ENCODE data around the gene APOL4. TPM values are rescaled to one million over a fixed set of nuclear protein-coding genes. Genes with fewer than 3 reads are reported as not detected.
"Not testable (repeated sequence)": the region's sequence is repeated elsewhere in the genome, so short reads cannot be mapped to it uniquely, and the experiment has no call there.

Gene APOL4
- total RNA-seq, 1 donor from 2014 or later: 16.1 TPM

GRCh38 chr22:36206255-36206654, 4.6 kb upstream of the APOL4 start:
- no peak for DNase-seq

DNA sequence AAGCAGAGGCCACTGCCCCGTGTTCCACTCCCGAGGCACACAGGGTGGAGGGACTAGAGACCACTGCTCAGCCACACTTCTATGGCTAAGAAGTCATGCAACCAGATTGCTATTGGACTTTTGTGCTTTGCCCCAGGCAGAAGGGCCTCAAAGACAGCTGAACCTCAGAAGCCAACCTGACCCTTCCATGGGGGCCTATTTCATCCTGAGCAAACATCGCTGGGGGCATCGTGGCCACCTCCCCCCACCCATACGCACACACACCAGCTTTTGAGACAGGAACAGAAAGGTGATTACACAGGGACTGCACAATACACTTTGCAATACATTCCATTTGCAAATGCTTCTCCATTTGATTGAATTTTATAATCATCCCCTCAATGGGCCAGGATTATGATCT, 4.0 kb upstream of the APOL4 start:
- not testable (repeated sequence) for DNase-seq

DNA sequence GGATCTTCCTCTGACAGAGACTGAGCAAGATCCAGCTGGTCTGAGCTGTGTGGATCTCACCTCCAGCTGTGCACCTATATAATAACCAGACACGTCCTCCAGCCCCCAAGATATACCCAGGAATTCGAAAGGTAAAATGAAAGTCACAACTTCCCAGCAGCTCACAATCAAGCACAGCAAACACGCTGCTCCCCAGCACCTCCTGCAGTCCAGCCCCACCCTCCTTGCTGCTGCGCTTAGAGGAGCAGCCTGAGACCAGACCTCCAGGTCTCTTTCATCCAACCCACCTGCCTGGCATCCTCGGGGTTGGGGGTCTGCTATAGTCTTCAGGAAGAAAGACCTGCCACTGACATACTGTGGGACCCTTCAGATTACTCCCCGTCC, 3.0 kb upstream of the APOL4 start:
- no peak for DNase-seq

DNA sequence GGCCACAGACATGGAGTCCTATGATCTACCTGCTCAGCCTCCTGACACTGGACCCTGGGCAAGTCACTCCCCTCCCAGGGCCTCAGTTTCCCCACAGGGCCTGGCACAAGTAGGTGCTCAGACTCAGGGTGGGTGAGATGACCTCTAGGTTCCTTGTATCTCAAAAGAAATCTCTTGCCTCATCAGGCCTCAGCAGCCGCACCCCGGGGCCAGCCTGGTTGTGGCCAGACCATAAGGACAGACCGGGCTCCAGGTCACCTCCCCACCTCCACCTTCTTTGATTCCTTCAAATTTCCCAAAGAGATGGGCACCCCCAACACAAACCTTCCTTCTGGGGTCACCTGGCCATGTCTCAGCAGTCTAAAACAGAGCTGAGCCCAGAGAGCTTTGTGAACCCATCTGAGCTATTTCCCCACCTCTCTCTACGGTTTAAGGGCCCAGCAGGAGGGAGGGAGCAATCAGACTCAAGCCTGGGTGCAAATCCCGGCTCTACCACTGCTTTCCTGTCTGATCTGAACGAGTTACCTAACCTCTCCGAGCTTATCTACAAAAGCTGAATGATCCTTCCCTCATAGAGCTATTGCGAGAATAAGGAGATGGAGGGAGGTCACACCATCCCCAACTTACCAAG, 2.5 kb upstream of the APOL4 start:
- DNase-seq: no peak

- not testable (repeated sequence) for DNase-seq
Measured at GRCh38 chr22:36203441-36203840, 1.8 kb upstream of the APOL4 start.

DNA sequence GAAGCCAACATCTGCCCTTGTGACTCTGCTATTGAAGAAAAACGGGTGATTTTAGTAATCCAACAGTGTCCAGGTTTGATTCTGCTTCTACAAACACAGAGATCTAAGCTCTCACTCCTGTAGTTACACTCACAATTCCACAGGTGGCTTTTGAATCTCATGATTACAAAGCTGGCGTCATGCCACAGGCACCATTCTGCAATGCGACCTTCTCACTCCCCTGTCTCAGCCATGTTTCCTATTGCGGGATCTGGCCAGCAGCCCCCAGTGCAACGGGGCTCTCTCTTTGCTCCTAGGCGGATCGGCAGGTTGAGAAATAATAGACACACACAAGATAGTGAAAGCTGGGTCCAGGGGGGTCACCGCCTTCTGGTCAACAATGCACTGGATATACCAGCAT, 1.3 kb upstream of the APOL4 start:
- not testable (repeated sequence) for DNase-seq

DNA sequence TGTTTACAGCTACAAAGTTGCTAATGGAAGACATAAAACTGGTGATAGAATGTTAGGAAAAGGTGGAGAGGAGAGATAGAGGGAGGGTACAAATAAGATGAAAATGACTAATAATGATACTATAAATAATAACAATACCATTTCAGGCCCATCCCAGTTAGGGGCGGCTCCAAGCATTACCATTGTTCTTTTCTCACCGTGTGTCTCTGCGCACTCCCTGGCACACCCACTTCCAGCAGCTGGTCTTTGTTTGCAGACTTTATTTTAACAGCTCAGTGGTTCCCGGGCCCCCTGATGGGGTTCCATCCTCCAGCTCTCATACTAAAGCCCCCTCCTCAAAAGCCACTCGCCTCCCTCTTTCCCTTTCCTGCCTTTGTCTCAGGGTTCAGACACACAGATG, 584 bp downstream of the APOL4 start:
- DNase-seq: not testable (repeated sequence)

GRCh38 chr22:36199001-36199551, 2.5 kb downstream of the APOL4 start:
- no peak for DNase-seq

GRCh38 chr22:36198536-36198935, 3.1 kb downstream of the APOL4 start:
- DNase-seq: no peak

- DNase-seq: peak; percentile 28
Measured at GRCh38 chr22:36197514-36198146, 4.0 kb downstream of the APOL4 start.

DNA sequence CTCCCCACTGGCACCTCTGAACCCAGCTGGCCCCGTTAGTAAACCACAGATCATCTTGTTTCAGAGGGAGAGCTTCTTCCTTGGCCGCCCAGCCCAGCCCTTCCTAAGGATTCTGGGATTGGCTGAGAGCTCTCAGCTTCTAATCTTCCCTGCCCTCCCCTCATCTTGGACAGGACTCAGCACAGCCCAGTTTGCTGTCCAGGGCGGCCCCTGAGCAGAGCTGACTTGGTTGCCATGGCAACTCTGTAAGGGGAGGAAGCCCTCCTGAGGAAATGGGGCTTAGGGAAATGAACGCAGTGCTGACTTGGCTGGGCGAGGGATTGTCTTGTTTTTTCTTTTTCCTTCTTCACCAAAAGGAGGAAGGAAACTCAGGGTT, 4.6 kb downstream of the APOL4 start:
- DNase-seq: peak; percentile 37

GRCh38 chr22:36196254-36197064, 5.2 kb downstream of the APOL4 start:
- DNase-seq: no peak

DNA sequence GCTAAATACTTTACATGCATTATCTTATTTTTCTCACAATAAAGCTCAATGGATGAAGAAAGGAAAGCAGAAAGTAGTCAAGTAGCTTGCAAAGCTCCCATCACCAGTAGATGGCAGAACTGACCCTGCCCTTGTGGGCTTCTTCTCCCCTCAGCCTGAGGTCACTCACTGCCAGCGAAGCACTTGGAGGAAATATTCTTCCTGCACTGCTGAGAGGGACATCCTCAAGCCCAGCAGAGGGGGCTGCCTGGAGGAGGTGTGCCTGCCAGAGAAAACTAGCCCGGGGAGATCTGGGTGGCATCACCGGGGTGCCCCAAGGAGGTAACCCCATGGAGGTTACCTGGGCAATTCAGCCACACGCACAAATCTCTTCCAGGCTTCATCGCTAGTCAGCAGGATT, 6.6 kb downstream of the APOL4 start:
- DNase-seq: no peak

GRCh38 chr22:36194385-36194784, 7.2 kb downstream of the APOL4 start:
- DNase-seq: no peak

DNA sequence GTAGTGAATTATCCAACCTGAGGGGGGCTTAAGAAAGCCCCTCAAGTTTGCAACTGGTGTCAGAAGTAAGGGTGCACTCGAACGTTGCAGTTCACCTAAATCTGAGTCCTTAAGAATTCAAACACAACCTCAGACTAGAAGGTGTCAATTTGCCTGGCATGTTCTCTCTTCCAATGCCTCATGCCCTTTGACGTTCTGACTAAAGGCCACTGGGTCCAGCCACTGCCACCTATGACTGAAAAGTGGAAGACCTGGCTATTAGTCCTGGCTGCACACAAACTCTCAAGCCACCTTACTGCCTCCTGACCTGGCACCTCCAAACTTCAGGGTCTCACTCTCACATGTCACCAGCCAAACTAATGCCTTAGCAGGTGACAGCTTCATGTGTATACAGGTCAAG, 8.0 kb downstream of the APOL4 start:
- no peak for DNase-seq

DNA sequence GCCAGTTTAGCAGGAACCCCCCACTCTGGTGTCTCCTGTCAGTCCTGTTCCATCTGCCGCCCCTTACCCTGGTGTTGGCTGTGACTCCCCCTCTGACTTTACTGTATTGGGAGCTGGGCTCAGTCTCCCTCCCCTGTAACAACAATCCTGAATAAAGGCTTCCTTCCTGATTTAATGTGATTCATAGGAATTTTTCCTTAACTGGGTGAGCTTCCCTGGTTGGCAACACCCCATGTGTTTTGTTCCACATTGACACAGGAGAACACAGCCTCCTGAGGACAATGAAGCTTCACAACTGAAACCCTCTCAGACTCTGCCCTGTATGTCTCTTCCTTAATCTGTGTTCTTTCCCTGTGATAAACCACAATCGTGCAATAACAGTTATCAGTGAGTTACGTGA, 8.4 kb downstream of the APOL4 start:
- DNase-seq: no peak

- DNase-seq: no peak
Measured at GRCh38 chr22:36192542-36192941, 9.1 kb downstream of the APOL4 start.

- no peak for DNase-seq
Measured at GRCh38 chr22:36191106-36191836, 10.3 kb downstream of the APOL4 start.

GRCh38 chr22:36187862-36188261, 13.7 kb downstream of the APOL4 start:
- DNase-seq: not testable (repeated sequence)

GRCh38 chr22:36185828-36186624, 15.6 kb downstream of the APOL4 start:
- DNase-seq: no peak

- no peak for DNase-seq
Measured at GRCh38 chr22:36184433-36185025, 17.1 kb downstream of the APOL4 start.

Data from skin of body (tissue), 2 donors.